GM12865 (cell line): ENCODE measurements around the gene SGPP1.

Experiments used
- DNase-seq: peaks from one replicate; pipeline ENCODE4 v3.0.0; 2010; ENCODE audit warnings: low read depth
- H3K4me3 ChIP-seq: 2 replicates; pipeline ENCODE4 v1.5.1; 2011; ENCODE audit warnings: mild to moderate bottlenecking, low read depth, low read length, control low read depth
- TF ChIP-seq, protein P1 (sequence below): IDR thresholded peaks from 2 replicates; pipeline ENCODE4 v1.5.1; 2011; ENCODE audit warnings: low read length, control low read depth, low read depth, inconsistent platforms; ENCODE audit not compliant: insufficient read depth; ENCODE audit errors: missing control alignments

The SGPP1 gene

DNA sequence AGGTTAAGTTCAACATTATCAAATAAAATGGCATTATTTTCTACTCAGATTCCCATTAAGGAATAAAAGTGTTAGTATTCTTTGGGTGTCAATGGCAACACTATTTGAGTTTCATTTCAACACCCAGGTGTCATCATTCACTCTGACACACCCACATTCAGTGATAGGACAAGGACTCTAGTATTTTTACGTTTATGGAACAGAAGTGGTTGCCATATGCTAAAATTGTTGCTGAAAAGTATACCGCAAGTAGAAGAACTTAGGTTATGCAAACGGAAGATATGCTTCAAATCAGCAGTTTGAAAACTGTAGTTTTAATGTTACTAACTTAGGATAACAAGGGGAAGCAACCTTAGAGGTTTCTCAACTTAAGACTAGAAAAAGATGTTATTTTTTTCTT is 20.0 kb upstream of the SGPP1 start:
- DNase-seq = peak; percentile 71
- H3K4me3 ChIP-seq = no peak overlapping the region

GRCh38 chr14:63745858-63746425 is 18.1 kb upstream of the SGPP1 start:
- TF ChIP-seq, protein P1, sequence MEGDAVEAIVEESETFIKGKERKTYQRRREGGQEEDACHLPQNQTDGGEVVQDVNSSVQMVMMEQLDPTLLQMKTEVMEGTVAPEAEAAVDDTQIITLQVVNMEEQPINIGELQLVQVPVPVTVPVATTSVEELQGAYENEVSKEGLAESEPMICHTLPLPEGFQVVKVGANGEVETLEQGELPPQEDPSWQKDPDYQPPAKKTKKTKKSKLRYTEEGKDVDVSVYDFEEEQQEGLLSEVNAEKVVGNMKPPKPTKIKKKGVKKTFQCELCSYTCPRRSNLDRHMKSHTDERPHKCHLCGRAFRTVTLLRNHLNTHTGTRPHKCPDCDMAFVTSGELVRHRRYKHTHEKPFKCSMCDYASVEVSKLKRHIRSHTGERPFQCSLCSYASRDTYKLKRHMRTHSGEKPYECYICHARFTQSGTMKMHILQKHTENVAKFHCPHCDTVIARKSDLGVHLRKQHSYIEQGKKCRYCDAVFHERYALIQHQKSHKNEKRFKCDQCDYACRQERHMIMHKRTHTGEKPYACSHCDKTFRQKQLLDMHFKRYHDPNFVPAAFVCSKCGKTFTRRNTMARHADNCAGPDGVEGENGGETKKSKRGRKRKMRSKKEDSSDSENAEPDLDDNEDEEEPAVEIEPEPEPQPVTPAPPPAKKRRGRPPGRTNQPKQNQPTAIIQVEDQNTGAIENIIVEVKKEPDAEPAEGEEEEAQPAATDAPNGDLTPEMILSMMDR = no peak
- DNase-seq = peak; percentile 79
- no peak overlapping the region for H3K4me3 ChIP-seq

More for the DNA sequence above, 20.0 kb upstream of the SGPP1 start:
- TF ChIP-seq, protein P1 = no peak

DNA sequence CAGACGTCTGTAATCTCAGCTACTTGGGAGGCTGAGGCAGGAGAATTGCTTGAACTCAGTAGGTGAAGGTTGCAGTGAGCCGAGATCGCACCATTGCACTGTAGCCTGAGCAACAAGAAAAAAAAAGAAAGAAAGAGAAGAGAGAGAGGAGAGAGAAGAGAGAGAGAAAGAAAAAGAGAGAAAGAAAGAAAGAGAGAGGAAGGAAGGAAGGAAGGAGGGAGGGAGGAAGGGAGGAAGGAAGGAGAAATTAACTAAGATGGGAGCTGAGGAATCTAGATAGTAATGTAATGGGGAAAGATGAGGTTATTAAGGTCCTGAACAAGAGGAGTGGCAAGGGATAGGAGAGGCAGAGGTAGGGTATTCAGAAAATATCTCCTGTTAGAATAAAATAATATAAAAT is 17.4 kb upstream of the SGPP1 start:
- no peak overlapping the region for H3K4me3 ChIP-seq
- TF ChIP-seq, protein P1 = no peak
- DNase-seq = no peak

- no peak overlapping the region for H3K4me3 ChIP-seq
- DNase-seq = peak; percentile 82
- TF ChIP-seq, protein P1 = no peak
These were observed 9.7 kb upstream of the SGPP1 start for GRCh38 chr14:63737582-63738006.

DNA sequence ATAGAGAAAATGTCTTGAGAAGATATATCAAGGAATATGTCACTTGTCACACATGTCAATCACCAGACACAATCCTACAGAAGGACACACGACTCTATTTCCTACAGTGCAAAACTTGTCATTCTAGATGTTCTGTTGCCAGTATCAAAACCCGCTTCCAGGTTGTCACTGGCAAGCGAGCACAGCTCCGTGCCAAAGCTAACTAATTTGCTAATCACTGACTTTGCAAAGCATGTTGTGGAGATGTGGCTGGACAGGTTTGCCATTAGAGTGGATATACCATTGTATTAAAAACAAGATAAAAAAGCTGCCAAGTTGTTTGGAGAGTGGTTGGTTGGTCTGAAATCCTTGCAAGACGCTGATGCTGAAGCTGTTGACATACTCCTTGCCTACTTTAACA is 7.9 kb upstream of the SGPP1 start:
- TF ChIP-seq, protein P1 = no peak
- no peak overlapping the region for H3K4me3 ChIP-seq
- no peak for DNase-seq

GRCh38 chr14:63730659-63731058 is 2.8 kb upstream of the SGPP1 start:
- TF ChIP-seq, protein P1 = no peak
- DNase-seq = no peak
- H3K4me3 ChIP-seq = no peak overlapping the region

GRCh38 chr14:63727231-63727735 is 582 bp downstream of the SGPP1 start:
- peak overlapping the region; percentile 99 for H3K4me3 ChIP-seq
- peak; percentile 46 for DNase-seq
- TF ChIP-seq, protein P1 = no peak
